Esophagus muscularis mucosa (tissue), 4 donors: Measurements from ENCODE around the gene DAPK1. TPM values are rescaled to one million over a fixed set of nuclear protein-coding genes. Genes with fewer than 3 reads are reported as not detected.

Experiments
- DNase-seq: peaks from one replicate; pipeline ENCODE4 v3.0.0-alpha.2; 2017; ENCODE audit errors: extremely low spot score
- H3K27ac ChIP-seq, 4 donors: fragments of 200-600 bp; sonication (generic); replicated peaks in 1 of 4; 1 replicate in 3 of 4; 2 replicates in 1 of 4; pipeline ENCODE4 v1.5.1; 2016 to 2019; ENCODE audit warnings: mild to moderate bottlenecking in 1 of 4
- H3K27me3 ChIP-seq, 4 donors: fragments of 200-600 bp; sonication (generic); one replicate each; pipeline versions ENCODE4 v1.5.1 to v1.6.0; 2016 to 2019
- H3K36me3 ChIP-seq, 4 donors: fragments of 200-600 bp; sonication (generic); one replicate each; pipeline ENCODE4 v1.5.1; 2016 to 2019
- H3K4me1 ChIP-seq, 4 donors: fragments of 200-600 bp; sonication (generic); one replicate each; pipeline ENCODE4 v1.5.1; 2016 to 2019
- H3K4me3 ChIP-seq, 4 donors: fragments of 200-600 bp; sonication (generic); 1 replicate in 2 of 4; 2 replicates in 2 of 4; pipeline ENCODE4 v1.5.1; 2016 to 2019; ENCODE audit warnings: mild to moderate bottlenecking in 4 of 4, moderate library complexity in 1 of 4
- H3K9me3 ChIP-seq, 4 donors: fragments of 200-600 bp; sonication (generic); 1 replicate in 3 of 4; 2 replicates in 1 of 4; pipeline ENCODE4 v1.5.1; 2016 to 2019
- CTCF ChIP-seq, 3 experiments: fragments of 200-600 bp in 2 of 3; fragments of 450-650 bp in 1 of 3; sonication (generic) in 2 of 3; IDR thresholded peaks; one replicate each; pipeline ENCODE4 v1.5.1; 2017 to 2019; ENCODE audit warnings: antibody characterized with exemption in 3 of 3, mild to moderate bottlenecking in 2 of 3, moderate library complexity in 1 of 3
- EP300 ChIP-seq: sonication (generic); formaldehyde crosslinking; IDR thresholded peaks from one replicate; pipeline ENCODE4 v1.6.1; 2017; ENCODE audit warnings: antibody characterized with exemption
- POLR2A ChIP-seq: fragments of 450-650 bp; IDR thresholded peaks from one replicate; pipeline ENCODE4 v1.6.1; 2017; ENCODE audit warnings: antibody characterized with exemption, moderate library complexity, mild to moderate bottlenecking, low read depth
- POLR2AphosphoS5 ChIP-seq, 2 donors: sonication (generic); formaldehyde crosslinking; IDR thresholded peaks; one replicate each; pipeline ENCODE4 v1.6.1; 2017; ENCODE audit warnings: antibody characterized with exemption in 2 of 2
- WGBS: methylation state at CpG from one replicate; pipeline ENCODE4 v1.1.5; 2018; 5-methylcytosine and 5-hydroxymethylcytosine counted together
- intact Hi-C: fragments of 100-400 bp; cut with DNase I; formaldehyde crosslinking; loops from one replicate; pipeline ENCODE4 v1.15.1; 2023
- total RNA-seq, 4 donors: library from RNA; depleted of rRNA; stranded (reverse); fragments of >200 nt; gene quantifications; one replicate each; pipeline versions ENCODE4 v1.1.0 to v1.2.1, GENCODE V29; 2016

DAPK1 gene
- total RNA-seq, 4 donors from 2014 or later, result 51.7 to 96.8 (median 80.7) TPM

GRCh38 chr9:87734106-87734505, 236.4 kb downstream of the DAPK1 start:
- no peak for DNase-seq
- no peaks in the 10 kb centered on the region for H3K9me3 ChIP-seq
- 67% methylated on average over 2 of the region's 2 CpGs for WGBS

DNA sequence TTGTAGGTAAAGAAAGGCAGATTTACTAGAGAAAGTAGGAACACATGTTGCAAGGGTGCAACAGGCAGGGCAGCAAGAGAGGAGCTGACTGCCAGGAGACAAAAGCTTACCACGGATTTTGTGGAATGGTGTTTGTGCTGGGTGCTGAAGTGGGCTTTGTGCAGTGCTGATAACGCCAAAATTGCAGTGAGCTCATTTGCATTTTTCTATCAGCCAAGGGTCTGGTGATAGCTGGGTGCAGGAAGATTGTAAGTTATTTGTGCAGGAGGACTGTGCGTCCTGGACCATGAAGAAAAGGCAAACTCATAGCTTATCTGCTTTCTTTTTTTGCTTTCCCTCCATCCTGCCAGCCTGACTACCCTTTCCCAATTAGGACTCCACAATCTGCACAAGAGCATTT, 241.9 kb downstream of the DAPK1 start:
- H3K36me3 ChIP-seq, result no peaks in the 10 kb centered on the region
- WGBS, result 84% methylated on average over 3 of the region's 3 CpGs
- intact Hi-C loops, result no loop called here
- DNase-seq, result no peak
- H3K27me3 ChIP-seq, result peaks cover 0 to 20% (median 0%) of the 10 kb centered on the region in 4 donors
- H3K4me1 ChIP-seq, result no peaks in the 10 kb centered on the region
- H3K9me3 ChIP-seq, result peaks cover 0 to 12% (median 6%) of the 10 kb centered on the region in 4 donors
- H3K27ac ChIP-seq, result no peak overlapping the region
- no peak overlapping the region for H3K4me3 ChIP-seq
- TF ChIP-seq POLR2AphosphoS5 (IDR thresholded peaks at IDR 0.05), result no peak
- TF ChIP-seq CTCF (IDR thresholded peaks at IDR 0.05), result no peak
- TF ChIP-seq POLR2A, result no peak
- no peak for TF ChIP-seq EP300

More at GRCh38 chr9:87734106-87734505, 236.4 kb downstream of the DAPK1 start:
- no peak overlapping the region for H3K27ac ChIP-seq
- no peak for TF ChIP-seq CTCF (IDR thresholded peaks at IDR 0.05)
- intact Hi-C loops, result no loop called here
- H3K4me1 ChIP-seq, result peaks cover 3 to 18% (median 10%) of the 10 kb centered on the region in 4 donors
- peaks cover 0 to 5% (median 0%) of the 10 kb centered on the region in 4 donors for H3K27me3 ChIP-seq
- no peak overlapping the region for H3K4me3 ChIP-seq
- H3K36me3 ChIP-seq, result peaks cover 16 to 37% (median 28%) of the 10 kb centered on the region in 4 donors

DNA sequence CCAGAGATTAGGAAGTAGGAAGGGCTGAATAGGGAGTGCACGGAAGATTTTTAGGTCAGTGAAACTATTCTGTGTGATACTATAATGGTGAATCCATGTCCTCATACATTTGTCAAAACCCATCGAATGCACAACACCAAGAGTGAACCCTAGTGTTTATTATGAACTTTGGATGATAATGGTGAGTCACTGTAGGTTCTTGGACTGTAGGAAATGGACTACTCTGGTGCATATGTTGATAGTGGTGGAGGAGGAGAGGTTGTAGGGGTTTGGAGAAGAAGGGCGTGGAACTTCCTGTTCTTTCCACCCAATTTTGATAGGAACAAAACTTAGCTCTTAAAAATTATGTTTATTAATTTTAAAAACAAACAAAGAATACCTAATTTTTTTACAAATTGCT, 242.5 kb downstream of the DAPK1 start:
- no peak overlapping the region for H3K27ac ChIP-seq
- intact Hi-C loops, result no loop called here
- DNase-seq, result no peak
- TF ChIP-seq EP300, result no peak
- no peak for TF ChIP-seq POLR2AphosphoS5 (IDR thresholded peaks at IDR 0.05)
- TF ChIP-seq CTCF (IDR thresholded peaks at IDR 0.05), result no peak
- no peak for TF ChIP-seq POLR2A
- no peaks in the 10 kb centered on the region for H3K36me3 ChIP-seq
- peaks cover 0 to 20% (median 0%) of the 10 kb centered on the region in 4 donors for H3K27me3 ChIP-seq
- H3K4me1 ChIP-seq, result no peaks in the 10 kb centered on the region
- WGBS, result 70% methylated on average over 3 of the region's 3 CpGs
- H3K9me3 ChIP-seq, result peaks cover 0 to 12% (median 6%) of the 10 kb centered on the region in 4 donors
- no peak overlapping the region for H3K4me3 ChIP-seq

- intact Hi-C loops, result no loop called here
- no peaks in the 10 kb centered on the region for H3K4me1 ChIP-seq
- H3K27ac ChIP-seq, result no peak overlapping the region
- no peak overlapping the region for H3K4me3 ChIP-seq
- TF ChIP-seq EP300, result no peak
- TF ChIP-seq CTCF (IDR thresholded peaks at IDR 0.05), result no peak
- TF ChIP-seq POLR2A, result no peak
- TF ChIP-seq POLR2AphosphoS5 (IDR thresholded peaks at IDR 0.05), result no peak
- no peaks in the 10 kb centered on the region for H3K36me3 ChIP-seq
- 28% methylated on average over 4 of the region's 4 CpGs for WGBS
- peaks cover 0 to 12% (median 6%) of the 10 kb centered on the region in 4 donors for H3K9me3 ChIP-seq
- H3K27me3 ChIP-seq, result peaks cover 0 to 15% (median 0%) of the 10 kb centered on the region in 4 donors
- DNase-seq, result no peak
These were observed 243.7 kb downstream of the DAPK1 start for GRCh38 chr9:87741326-87741725.

DNA sequence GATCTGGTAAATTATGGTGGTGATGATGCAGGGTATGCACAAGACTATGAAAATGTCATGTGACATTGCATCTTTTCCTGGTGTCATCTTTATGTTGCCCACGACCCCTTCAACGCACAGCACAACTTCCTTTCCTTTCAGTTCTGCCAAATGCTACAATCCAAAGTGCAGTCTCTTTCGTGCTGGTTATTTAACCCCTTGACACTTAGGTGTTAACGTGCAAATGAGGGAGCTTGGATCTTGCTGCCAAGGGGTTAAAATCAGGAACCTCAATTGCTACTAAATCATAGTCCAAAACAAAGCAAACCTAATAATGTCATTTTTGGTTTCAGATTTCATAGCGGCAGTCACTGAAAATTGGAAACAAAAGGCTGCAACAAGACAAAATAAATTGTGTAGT, 244.2 kb downstream of the DAPK1 start:
- no peak overlapping the region for H3K4me3 ChIP-seq
- H3K36me3 ChIP-seq, result no peaks in the 10 kb centered on the region
- peaks cover 0 to 12% (median 6%) of the 10 kb centered on the region in 4 donors for H3K9me3 ChIP-seq
- TF ChIP-seq POLR2AphosphoS5 (IDR thresholded peaks at IDR 0.05), result no peak
- DNase-seq, result no peak
- peaks cover 0 to 15% (median 0%) of the 10 kb centered on the region in 4 donors for H3K27me3 ChIP-seq
- H3K27ac ChIP-seq, result no peak overlapping the region
- 18% methylated on average over 5 of the region's 5 CpGs for WGBS
- intact Hi-C loops, result no loop called here
- H3K4me1 ChIP-seq, result no peaks in the 10 kb centered on the region
